Measurements from ENCODE around the gene ODF2L.

DNA sequence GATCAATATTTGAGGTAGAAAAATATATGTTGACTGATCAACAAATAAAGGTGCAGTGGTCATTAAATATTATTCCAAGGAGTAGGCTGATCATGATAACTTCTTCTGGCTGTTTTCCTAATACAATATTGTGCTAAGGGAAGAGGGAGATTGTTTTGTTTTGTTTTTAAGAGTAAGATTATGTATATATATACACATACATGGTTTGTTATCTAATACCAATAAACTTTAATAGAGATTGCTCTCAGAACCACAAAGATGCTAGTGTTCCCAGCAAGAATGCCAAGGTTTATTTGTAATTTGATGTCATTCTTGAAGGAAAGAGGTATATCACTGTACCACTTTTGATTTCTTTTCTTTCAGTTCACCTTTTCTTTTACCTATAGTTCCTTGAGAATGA is 37.9 kb upstream of the ODF2L start:
- TF ChIP-seq, protein P1, sequence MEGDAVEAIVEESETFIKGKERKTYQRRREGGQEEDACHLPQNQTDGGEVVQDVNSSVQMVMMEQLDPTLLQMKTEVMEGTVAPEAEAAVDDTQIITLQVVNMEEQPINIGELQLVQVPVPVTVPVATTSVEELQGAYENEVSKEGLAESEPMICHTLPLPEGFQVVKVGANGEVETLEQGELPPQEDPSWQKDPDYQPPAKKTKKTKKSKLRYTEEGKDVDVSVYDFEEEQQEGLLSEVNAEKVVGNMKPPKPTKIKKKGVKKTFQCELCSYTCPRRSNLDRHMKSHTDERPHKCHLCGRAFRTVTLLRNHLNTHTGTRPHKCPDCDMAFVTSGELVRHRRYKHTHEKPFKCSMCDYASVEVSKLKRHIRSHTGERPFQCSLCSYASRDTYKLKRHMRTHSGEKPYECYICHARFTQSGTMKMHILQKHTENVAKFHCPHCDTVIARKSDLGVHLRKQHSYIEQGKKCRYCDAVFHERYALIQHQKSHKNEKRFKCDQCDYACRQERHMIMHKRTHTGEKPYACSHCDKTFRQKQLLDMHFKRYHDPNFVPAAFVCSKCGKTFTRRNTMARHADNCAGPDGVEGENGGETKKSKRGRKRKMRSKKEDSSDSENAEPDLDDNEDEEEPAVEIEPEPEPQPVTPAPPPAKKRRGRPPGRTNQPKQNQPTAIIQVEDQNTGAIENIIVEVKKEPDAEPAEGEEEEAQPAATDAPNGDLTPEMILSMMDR (IDR thresholded peaks at IDR 0.05), result no peak
- TF ChIP-seq POLR2A (IDR thresholded peaks at IDR 0.05), result no peak
